H9 (cell line): ENCODE data around the gene AMOTL1. TPM values are rescaled to one million over a fixed set of nuclear protein-coding genes. Genes with fewer than 3 reads are reported as not detected.

Source experiments
- DNase-seq: peaks from one replicate; pipeline ENCODE4 v3.0.0-alpha.2; 2017
- H2AFZ ChIP-seq: one replicate; pipeline ENCODE4 v1.6.1; 2013; ENCODE audit warnings: mild to moderate bottlenecking, low read length, control low read depth, moderate library complexity
- H2AK5ac ChIP-seq: 2 replicates; pipeline ENCODE4 v1.6.1; 2013; ENCODE audit warnings: low read length, control low read depth, mixed read lengths; ENCODE audit not compliant: insufficient read length
- H2BK120ac ChIP-seq: one replicate; pipeline ENCODE4 v1.6.1; 2013; ENCODE audit warnings: low read depth, mild to moderate bottlenecking, low read length, control low read depth, inconsistent platforms; ENCODE audit not compliant: poor library complexity, severe bottlenecking
- H2BK12ac ChIP-seq: 2 replicates; pipeline ENCODE4 v1.6.1; 2013; ENCODE audit warnings: low read length, control low read depth, mixed read lengths, low read depth; ENCODE audit not compliant: insufficient read length
- H2BK15ac ChIP-seq: 2 replicates; pipeline ENCODE4 v1.6.1; 2013; ENCODE audit warnings: low read depth, low read length, control low read depth
- H2BK20ac ChIP-seq: one replicate; pipeline ENCODE4 v1.6.1; 2013; ENCODE audit warnings: low read depth, mild to moderate bottlenecking, low read length, control low read depth, inconsistent platforms; ENCODE audit not compliant: poor library complexity, severe bottlenecking
- H2BK5ac ChIP-seq: 2 replicates; pipeline ENCODE4 v1.6.1; 2013; ENCODE audit warnings: low read length, control low read depth, mixed read lengths; ENCODE audit not compliant: insufficient read length
- H3K14ac ChIP-seq: 2 replicates; pipeline ENCODE4 v1.6.1; 2013; ENCODE audit warnings: low read length, control low read depth; ENCODE audit not compliant: insufficient read depth
- H3K18ac ChIP-seq: 2 replicates; pipeline ENCODE4 v1.6.1; 2013; ENCODE audit warnings: low read depth, mild to moderate bottlenecking, mixed read lengths, low read length, control low read depth; ENCODE audit not compliant: insufficient read length
- H3K23ac ChIP-seq: 2 replicates; pipeline ENCODE4 v1.6.1; 2013; ENCODE audit warnings: low read length, control low read depth, mixed read lengths, low read depth; ENCODE audit not compliant: insufficient read length
- H3K23me2 ChIP-seq: 2 replicates; pipeline ENCODE4 v1.6.1; 2013; ENCODE audit warnings: low read depth, mild to moderate bottlenecking, mixed read lengths, low read length, control low read depth; ENCODE audit not compliant: insufficient read length, poor library complexity, severe bottlenecking
- H3K27ac ChIP-seq: 2 replicates; pipeline ENCODE4 v1.5.1; 2013; ENCODE audit warnings: low read length, control low read depth, mixed read lengths, low read depth; ENCODE audit not compliant: insufficient read length
- H3K27me3 ChIP-seq: 2 replicates; pipeline ENCODE4 v1.6.1; 2013; ENCODE audit warnings: low read length, control low read depth, inconsistent platforms; ENCODE audit not compliant: insufficient read depth
- H3K4ac ChIP-seq: 2 replicates; pipeline ENCODE4 v1.6.1; 2013; ENCODE audit warnings: low read depth, mild to moderate bottlenecking, control low read depth, inconsistent platforms, low read length, moderate library complexity
- H3K4me1 ChIP-seq: 2 replicates; pipeline ENCODE4 v1.6.1; 2013; ENCODE audit warnings: low read length, control low read depth, inconsistent platforms; ENCODE audit not compliant: insufficient read depth
- H3K4me2 ChIP-seq: 2 replicates; pipeline ENCODE4 v1.6.1; 2013; ENCODE audit warnings: low read length, control low read depth, mixed read lengths; ENCODE audit not compliant: insufficient read length, insufficient read depth
- H3K56ac ChIP-seq: 2 replicates; pipeline ENCODE4 v1.6.1; 2013; ENCODE audit warnings: low read depth, mild to moderate bottlenecking, mixed read lengths, low read length, control low read depth; ENCODE audit not compliant: insufficient read length
- H3K79me1 ChIP-seq: 2 replicates; pipeline ENCODE4 v1.6.1; 2013; ENCODE audit warnings: low read depth, mild to moderate bottlenecking, moderate library complexity, low read length, control low read depth, inconsistent platforms; ENCODE audit not compliant: insufficient read depth, poor library complexity, severe bottlenecking
- H3K79me2 ChIP-seq: 2 replicates; pipeline ENCODE4 v1.6.1; 2013; ENCODE audit warnings: low read length, control low read depth, inconsistent platforms; ENCODE audit not compliant: insufficient read depth
- H3K9ac ChIP-seq: 2 replicates; pipeline ENCODE4 v1.6.1; 2013; ENCODE audit warnings: low read length, control low read depth, mixed read lengths; ENCODE audit not compliant: insufficient read length; ENCODE audit errors: extremely low read depth
- H3K9me3 ChIP-seq: one replicate; pipeline ENCODE4 v1.6.1; 2013; ENCODE audit warnings: low read depth, low read length, inconsistent platforms; ENCODE audit not compliant: control insufficient read depth
- H3T11ph ChIP-seq: one replicate; pipeline ENCODE4 v1.6.1; 2013; ENCODE audit warnings: mild to moderate bottlenecking, low read length, control low read depth, inconsistent platforms
- H4K20me1 ChIP-seq: one replicate; pipeline ENCODE4 v1.6.1; 2013; ENCODE audit not compliant: control insufficient read depth, insufficient read length, insufficient read depth
- H4K5ac ChIP-seq: 2 replicates; pipeline ENCODE4 v1.6.1; 2013; ENCODE audit warnings: low read depth, mild to moderate bottlenecking, mixed read lengths, low read length, control low read depth; ENCODE audit not compliant: insufficient read length
- H4K8ac ChIP-seq: replicated peaks from 2 replicates; pipeline ENCODE4 v1.6.1; 2013; ENCODE audit warnings: low read length, control low read depth, mixed read lengths, low read depth; ENCODE audit not compliant: insufficient read length
- H4K91ac ChIP-seq: 2 replicates; pipeline ENCODE4 v1.6.1; 2013; ENCODE audit warnings: low read depth, mild to moderate bottlenecking, moderate library complexity, mixed read lengths, low read length, control low read depth; ENCODE audit not compliant: insufficient read length
- H3K27ac Mint-ChIP-seq, 3 experiments: 2 replicates in 2 of 3; 3 replicates in 1 of 3; pipeline ENCODE4 v1.8.0; 2020 to 2021; ENCODE audit warnings: mixed read lengths in 3 of 3, mild to moderate bottlenecking in 1 of 3, moderate library complexity in 1 of 3
- H3K27me3 Mint-ChIP-seq: 2 replicates; pipeline ENCODE4 v1.8.0; 2021; ENCODE audit warnings: low read depth, mild to moderate bottlenecking, moderate library complexity, mixed read lengths
- H3K36me3 Mint-ChIP-seq, 3 experiments: 2 replicates in 2 of 3; 3 replicates in 1 of 3; pipeline ENCODE4 v1.8.0; 2020 to 2021; ENCODE audit warnings: low read depth in 3 of 3, mixed read lengths in 3 of 3; ENCODE audit not compliant: insufficient read depth in 1 of 3
- H3K4me1 Mint-ChIP-seq, 2 experiments: 2 replicates each; pipeline ENCODE4 v1.8.0; 2020; ENCODE audit warnings: mixed read lengths in 2 of 2
- H3K4me3 Mint-ChIP-seq, 2 experiments: 2 replicates in 1 of 2; 3 replicates in 1 of 2; pipeline ENCODE4 v1.8.0; 2020 to 2021; ENCODE audit warnings: mild to moderate bottlenecking in 2 of 2, mixed read lengths in 2 of 2, moderate library complexity in 1 of 2
- H3K9me3 Mint-ChIP-seq, 2 experiments: 2 replicates in 1 of 2; 3 replicates in 1 of 2; pipeline ENCODE4 v1.8.0; 2020; ENCODE audit warnings: mild to moderate bottlenecking in 2 of 2, mixed read lengths in 2 of 2, moderate library complexity in 1 of 2
- WGBS: extraction: QIAGEN DNeasy Blood & Tissue Kit; methylation state at CpG from one replicate; pipeline ENCODE4 v1.1.7; 2013; ENCODE audit warnings: missing lambda C conversion rate, low lambda C conversion rate, mixed read lengths; ENCODE audit not compliant: insufficient read length; ENCODE audit errors: extremely low coverage; 5-methylcytosine and 5-hydroxymethylcytosine counted together
- total RNA-seq: library from RNA; stranded (reverse); gene quantifications from 2 replicates; pipeline ENCODE4 v1.2.1, GENCODE V29; 2021
- TF ChIP-seq, protein P1 (sequence below): fragments of 200-600 bp; sonication (generic); conservative IDR thresholded peaks from 3 replicates; pipeline ENCODE4 v1.8.0; 2021; ENCODE audit warnings: antibody characterized with exemption, mild to moderate bottlenecking

Gene AMOTL1
- total RNA-seq, 1 experiment from 2014 or later, result 18.5 TPM

GRCh38 chr11:94806419-94806818 lies 38.3 kb downstream of the AMOTL1 start:
- Mint-ChIP-seq H3K9me3 (no peaks in the 10 kb centered on the region), H3K4me1 (peaks cover 5 to 12% of the 10 kb centered on the region in 2 experiments; a peak in 3 of 4 replicates), H3K27ac (no peak overlapping the region), H3K4me3 (no peak overlapping the region), H3K36me3 (peaks cover 6 to 25% (median 22%) of the 10 kb centered on the region in 3 experiments), H3K27me3 (no peaks in the 10 kb centered on the region)
- Histone ChIP-seq H4K20me1 (no peaks in the 10 kb centered on the region), H2BK20ac (no peak overlapping the region), H3K4me2 (no peak overlapping the region), H3K18ac (no peak overlapping the region), H2AFZ (no peak overlapping the region), H2BK120ac (no peak overlapping the region), H3K27ac (no peak overlapping the region), H3K79me1 (peaks cover 3% of the 10 kb centered on the region), H2AK5ac (no peak overlapping the region), H4K8ac (no peak overlapping the region), H3K9ac (no peak overlapping the region), H3K79me2 (no peaks in the 10 kb centered on the region), H3K4me1 (no peaks in the 10 kb centered on the region; the same call in 1 of the 2 replicates), H3K4ac (no peak overlapping the region), H2BK5ac (no peak overlapping the region), H3T11ph (no peak overlapping the region), H3K56ac (no peak overlapping the region), H4K91ac (no peak overlapping the region), H4K5ac (no peak overlapping the region), H3K27me3 (no peaks in the 10 kb centered on the region), H3K23ac (no peak overlapping the region), H3K9me3 (no peaks in the 10 kb centered on the region), H3K23me2 (no peaks in the 10 kb centered on the region), H2BK12ac (no peak overlapping the region), H3K14ac (no peak overlapping the region), H2BK15ac (no peak overlapping the region)
- no CpG with 5 or more reads among the region's 4 CpGs for WGBS
- DNase-seq, result no peak
- TF ChIP-seq, protein P1, sequence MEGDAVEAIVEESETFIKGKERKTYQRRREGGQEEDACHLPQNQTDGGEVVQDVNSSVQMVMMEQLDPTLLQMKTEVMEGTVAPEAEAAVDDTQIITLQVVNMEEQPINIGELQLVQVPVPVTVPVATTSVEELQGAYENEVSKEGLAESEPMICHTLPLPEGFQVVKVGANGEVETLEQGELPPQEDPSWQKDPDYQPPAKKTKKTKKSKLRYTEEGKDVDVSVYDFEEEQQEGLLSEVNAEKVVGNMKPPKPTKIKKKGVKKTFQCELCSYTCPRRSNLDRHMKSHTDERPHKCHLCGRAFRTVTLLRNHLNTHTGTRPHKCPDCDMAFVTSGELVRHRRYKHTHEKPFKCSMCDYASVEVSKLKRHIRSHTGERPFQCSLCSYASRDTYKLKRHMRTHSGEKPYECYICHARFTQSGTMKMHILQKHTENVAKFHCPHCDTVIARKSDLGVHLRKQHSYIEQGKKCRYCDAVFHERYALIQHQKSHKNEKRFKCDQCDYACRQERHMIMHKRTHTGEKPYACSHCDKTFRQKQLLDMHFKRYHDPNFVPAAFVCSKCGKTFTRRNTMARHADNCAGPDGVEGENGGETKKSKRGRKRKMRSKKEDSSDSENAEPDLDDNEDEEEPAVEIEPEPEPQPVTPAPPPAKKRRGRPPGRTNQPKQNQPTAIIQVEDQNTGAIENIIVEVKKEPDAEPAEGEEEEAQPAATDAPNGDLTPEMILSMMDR, result no peak
